ENCODE data around the gene CRACR2A.

The CRACR2A gene

GRCh38 chr12:3743803-3744202 is 9.1 kb downstream of the CRACR2A start:
- no peak overlapping the region for H3K4me3 ChIP-seq (ENCODE audit: low read depth, low read length)
- no peak for DNase-seq
- no peaks in the 10 kb centered on the region for H3K4me1 ChIP-seq
- H3K9me3 ChIP-seq, result no peaks in the 10 kb centered on the region
- H3K27me3 ChIP-seq, result peaks cover 28% of the 10 kb centered on the region
- TF ChIP-seq CTCF (IDR thresholded peaks at IDR 0.05; ENCODE audit: low read depth, low read length), result no peak
- no peaks in the 10 kb centered on the region for H3K36me3 ChIP-seq

- H3K4me3 ChIP-seq (ENCODE audit: low read depth, low read length), result no peak overlapping the region
These were observed 10.8 kb downstream of the CRACR2A start for GRCh38 chr12:3741882-3742672.

GRCh38 chr12:3740480-3741231 is 12.3 kb downstream of the CRACR2A start:
- TF ChIP-seq CTCF (IDR thresholded peaks at IDR 0.05; ENCODE audit: low read depth, low read length), result no peak
- Histone ChIP-seq H3K9me3 (no peaks in the 10 kb centered on the region), H3K4me1 (no peaks in the 10 kb centered on the region), H3K4me3 (ENCODE audit: low read depth, low read length) (no peak overlapping the region), H3K27me3 (peaks cover 28% of the 10 kb centered on the region), H3K36me3 (no peaks in the 10 kb centered on the region)
- DNase-seq, result no peak

More at GRCh38 chr12:3741882-3742672, 10.8 kb downstream of the CRACR2A start:
- no peaks in the 10 kb centered on the region for H3K4me1 ChIP-seq
- H3K36me3 ChIP-seq, result no peaks in the 10 kb centered on the region
- no peak for DNase-seq
- no peak for TF ChIP-seq CTCF (IDR thresholded peaks at IDR 0.05; ENCODE audit: low read depth, low read length)
- H3K27me3 ChIP-seq, result peaks cover 28% of the 10 kb centered on the region
- H3K9me3 ChIP-seq, result no peaks in the 10 kb centered on the region

GRCh38 chr12:3735432-3735831 is 17.5 kb downstream of the CRACR2A start:
- no peak for TF ChIP-seq CTCF (IDR thresholded peaks at IDR 0.05; ENCODE audit: low read depth, low read length)

GRCh38 chr12:3732901-3733300 is 20.0 kb downstream of the CRACR2A start:
- DNase-seq, result no peak
- H3K36me3 ChIP-seq, result no peaks in the 10 kb centered on the region
- peaks cover 23% of the 10 kb centered on the region for H3K27me3 ChIP-seq
- no peak for TF ChIP-seq CTCF (IDR thresholded peaks at IDR 0.05; ENCODE audit: low read depth, low read length)
- no peaks in the 10 kb centered on the region for H3K9me3 ChIP-seq
- no peak overlapping the region for H3K4me3 ChIP-seq (ENCODE audit: low read depth, low read length)
- no peaks in the 10 kb centered on the region for H3K4me1 ChIP-seq

More at GRCh38 chr12:3735432-3735831, 17.5 kb downstream of the CRACR2A start:
- H3K36me3 ChIP-seq, result no peaks in the 10 kb centered on the region
- no peak overlapping the region for H3K4me3 ChIP-seq (ENCODE audit: low read depth, low read length)
- no peak for DNase-seq
- no peaks in the 10 kb centered on the region for H3K9me3 ChIP-seq
- no peaks in the 10 kb centered on the region for H3K4me1 ChIP-seq
- H3K27me3 ChIP-seq, result peaks cover 22% of the 10 kb centered on the region

GRCh38 chr12:3730111-3730510 is 22.8 kb downstream of the CRACR2A start:
- H3K9me3 ChIP-seq, result no peaks in the 10 kb centered on the region
- peaks cover 23% of the 10 kb centered on the region for H3K27me3 ChIP-seq
- no peak for TF ChIP-seq CTCF (IDR thresholded peaks at IDR 0.05; ENCODE audit: low read depth, low read length)
- no peak for DNase-seq
- H3K4me3 ChIP-seq (ENCODE audit: low read depth, low read length), result no peak overlapping the region
- no peaks in the 10 kb centered on the region for H3K36me3 ChIP-seq
- no peaks in the 10 kb centered on the region for H3K4me1 ChIP-seq

Measured in BE2C (cell line).